LNCaP clone FGC (cell line): Measurements from ENCODE around the gene TRPM3.
A peak's percentile ranks its signal among the peaks of the same experiment; 100 is the strongest.

Source experiments
- DNase-seq: peaks from one replicate; pipeline ENCODE4 v3.0.0-alpha.2; 2011; ENCODE audit warnings: low read depth
- H3K4me3 ChIP-seq: 2 replicates; pipeline ENCODE4 v1.5.1; 2011; ENCODE audit warnings: mild to moderate bottlenecking, low read depth, low read length, control low read depth
- CTCF ChIP-seq: IDR thresholded peaks from 2 replicates; pipeline ENCODE4 v1.5.1; 2012; ENCODE audit warnings: mild to moderate bottlenecking; ENCODE audit not compliant: control insufficient read depth, insufficient read depth; ENCODE audit errors: extremely low read depth

Gene TRPM3

GRCh38 chr9:71079451-71079850 is 42.0 kb downstream of the TRPM3 start:
- no peak overlapping the region for H3K4me3 ChIP-seq
- no peak for DNase-seq
- TF ChIP-seq CTCF: no peak

- H3K4me3 ChIP-seq: no peak overlapping the region
- DNase-seq: no peak
- no peak for TF ChIP-seq CTCF
These were observed 45.3 kb downstream of the TRPM3 start for GRCh38 chr9:71076096-71076495.

- no peak overlapping the region for H3K4me3 ChIP-seq
- no peak for DNase-seq
- TF ChIP-seq CTCF: no peak
These were observed 47.9 kb downstream of the TRPM3 start for GRCh38 chr9:71073494-71073893.

- DNase-seq: no peak
- no peak for TF ChIP-seq CTCF
These were observed 48.8 kb downstream of the TRPM3 start for GRCh38 chr9:71072587-71072986.

GRCh38 chr9:71071633-71072032 is 49.8 kb downstream of the TRPM3 start:
- no peak for DNase-seq
- H3K4me3 ChIP-seq: no peak overlapping the region
- TF ChIP-seq CTCF: no peak

More at GRCh38 chr9:71072587-71072986, 48.8 kb downstream of the TRPM3 start:
- H3K4me3 ChIP-seq: no peak overlapping the region

GRCh38 chr9:71058660-71059059 is 62.8 kb downstream of the TRPM3 start:
- H3K4me3 ChIP-seq: no peak overlapping the region
- DNase-seq: peak; percentile 32
- no peak for TF ChIP-seq CTCF

GRCh38 chr9:71052287-71052686 is 69.1 kb downstream of the TRPM3 start:
- H3K4me3 ChIP-seq: no peak overlapping the region
- TF ChIP-seq CTCF: no peak
- peak; percentile 7 for DNase-seq
